ENCODE measurements around the gene BMP2K.

GRCh38 chr4:78754872-78755271, 21.3 kb upstream of the BMP2K start:
- TF ChIP-seq CTCF (IDR thresholded peaks at IDR 0.05), result no peak
- TF ChIP-seq POLR2A (IDR thresholded peaks at IDR 0.05), result no peak

Measured in testis (tissue), 2 donors.